GM23338 (cell line): ENCODE results near the gene DCHS1. TPM values are rescaled to one million over a fixed set of nuclear protein-coding genes. Genes with fewer than 3 reads are reported as not detected.

Experiments used
- ATAC-seq: fragments of 200-7000 bp; cut with Tn5 transposase; 3 replicates; pipeline ENCODE4 v1.9.1; 2020
- DNase-seq: peaks from one replicate; pipeline ENCODE4 v3.0.0-alpha.2; 2015; ENCODE audit warnings: low spot score
- H2AFZ ChIP-seq: fragments of 200-600 bp; sonication (generic); 2 replicates; pipeline ENCODE4 v1.8.0; 2016; ENCODE audit warnings: antibody characterized with exemption, mild to moderate bottlenecking, moderate library complexity
- H3F3A ChIP-seq: fragments of 200-600 bp; sonication (generic); replicated peaks from 2 replicates; pipeline ENCODE4 v1.8.0; 2017; ENCODE audit warnings: antibody characterized with exemption, mixed run types, low read depth
- H3K27ac ChIP-seq: fragments of 200-600 bp; sonication (generic); 2 replicates; pipeline ENCODE4 v1.6.1; 2016; ENCODE audit warnings: low read depth
- H3K27me3 ChIP-seq: fragments of 200-600 bp; sonication (generic); 2 replicates; pipeline ENCODE4 v1.8.0; 2016; ENCODE audit warnings: mild to moderate bottlenecking, mixed run types, moderate library complexity; ENCODE audit not compliant: insufficient read depth
- H3K36me3 ChIP-seq: fragments of 200-600 bp; sonication (generic); 2 replicates; pipeline ENCODE4 v1.8.0; 2016; ENCODE audit warnings: mild to moderate bottlenecking; ENCODE audit not compliant: insufficient read depth
- H3K4me1 ChIP-seq: fragments of 200-600 bp; sonication (generic); 2 replicates; pipeline ENCODE4 v1.8.0; 2016; ENCODE audit warnings: mild to moderate bottlenecking, moderate library complexity; ENCODE audit not compliant: insufficient read depth
- H3K4me2 ChIP-seq: fragments of 200-600 bp; sonication (generic); 2 replicates; pipeline ENCODE4 v1.7.1; 2017; ENCODE audit warnings: mixed run types
- H3K4me3 ChIP-seq: fragments of 200-600 bp; sonication (generic); 2 replicates; pipeline ENCODE4 v1.6.1; 2016; ENCODE audit warnings: mixed run types
- H3K79me2 ChIP-seq: fragments of 200-600 bp; sonication (generic); replicated peaks from 2 replicates; pipeline ENCODE4 v1.8.0; 2017; ENCODE audit warnings: mild to moderate bottlenecking; ENCODE audit not compliant: insufficient read depth
- H3K9me2 ChIP-seq: fragments of 200-600 bp; sonication (generic); 2 replicates; pipeline ENCODE4 v1.8.0; 2017; ENCODE audit not compliant: insufficient read depth
- H4K20me1 ChIP-seq: fragments of 200-600 bp; sonication (generic); replicated peaks from 2 replicates; pipeline ENCODE4 v1.8.0; 2017; ENCODE audit warnings: mild to moderate bottlenecking; ENCODE audit not compliant: insufficient read depth
- H3K27ac Mint-ChIP-seq: 2 replicates; pipeline ENCODE4 v1.8.0; 2020; ENCODE audit warnings: inconsistent platforms, mild to moderate bottlenecking, moderate library complexity, mixed read lengths
- H3K27me3 Mint-ChIP-seq: 3 replicates; pipeline ENCODE4 v1.8.0; 2022; ENCODE audit warnings: low read depth, mild to moderate bottlenecking, moderate library complexity, mixed read lengths, inconsistent platforms; ENCODE audit not compliant: insufficient read depth, poor library complexity
- H3K36me3 Mint-ChIP-seq: 3 replicates; pipeline ENCODE4 v1.8.0; 2021; ENCODE audit warnings: low read depth, mild to moderate bottlenecking, inconsistent platforms, moderate library complexity, mixed read lengths
- H3K4me1 Mint-ChIP-seq: 3 replicates; pipeline ENCODE4 v1.8.0; 2020; ENCODE audit warnings: mild to moderate bottlenecking, inconsistent platforms, mixed read lengths
- H3K4me3 Mint-ChIP-seq: 3 replicates; pipeline ENCODE4 v1.8.0; 2021; ENCODE audit warnings: moderate library complexity, mild to moderate bottlenecking, inconsistent platforms, mixed read lengths
- H3K9me3 Mint-ChIP-seq: 3 replicates; pipeline ENCODE4 v1.8.0; 2020; ENCODE audit warnings: moderate library complexity, mild to moderate bottlenecking, inconsistent platforms, mixed read lengths
- CREB1 ChIP-seq: fragments of 250-450 bp; sonication (Bioruptor Pico); IDR thresholded peaks from 2 replicates; pipeline ENCODE4 v1.5.0; 2020; ENCODE audit warnings: low read depth, mild to moderate bottlenecking, moderate library complexity
- EZH2phosphoT487 ChIP-seq: fragments of 200-600 bp; sonication (generic); IDR thresholded peaks from one replicate; pipeline ENCODE4 v1.8.1; 2018; ENCODE audit warnings: antibody characterized with exemption; ENCODE audit not compliant: unreplicated experiment
- JUNB ChIP-seq: IDR thresholded peaks from one replicate; pipeline ENCODE4 v1.6.1; 2016; ENCODE audit warnings: antibody characterized with exemption; ENCODE audit not compliant: unreplicated experiment
- NANOG ChIP-seq: IDR thresholded peaks from 2 replicates; pipeline ENCODE4 v1.6.1; 2016; ENCODE audit warnings: antibody characterized with exemption, borderline replicate concordance
- POLR2AphosphoS5 ChIP-seq: IDR thresholded peaks from 2 replicates; pipeline ENCODE4 v1.6.1; 2016; ENCODE audit warnings: antibody characterized with exemption, low read depth
- REST ChIP-seq: IDR thresholded peaks from one replicate; pipeline ENCODE4 v1.6.1; 2018; ENCODE audit warnings: antibody characterized with exemption; ENCODE audit not compliant: unreplicated experiment
- STAT1 ChIP-seq: IDR thresholded peaks from one replicate; pipeline ENCODE4 v1.6.1; 2016; ENCODE audit warnings: antibody characterized with exemption; ENCODE audit not compliant: unreplicated experiment
- ZNF331 ChIP-seq: fragments of 250-450 bp; sonication (Bioruptor Pico); IDR thresholded peaks from 2 replicates; pipeline ENCODE4 v1.5.0; 2020; ENCODE audit warnings: low read depth, mild to moderate bottlenecking, moderate library complexity
- polyA plus RNA-seq: library from polyadenylated mRNA; unstranded; fragments of >200 nt; fragmentation: Nextera tagmentation; extraction: Ambion mirVana; gene quantifications from 2 replicates; pipeline ENCODE4 v1.2.1, GENCODE V29; 2016
- total RNA-seq: library from RNA; depleted of rRNA; stranded (reverse); fragments of >200 nt; shearing (Covaris generic); gene quantifications from 2 replicates; pipeline ENCODE4 v1.2.3, GENCODE V29; 2014
- TF ChIP-seq, protein P1 (sequence below), 2 experiments: fragments of 200-600 bp in 1 of 2; sonication (generic) in 1 of 2; conservative IDR thresholded peaks; 2 replicates each; pipeline versions ENCODE4 v1.5.1 to v1.6.1; 2016 to 2017; ENCODE audit warnings: antibody characterized with exemption in 2 of 2, low read depth in 2 of 2, mild to moderate bottlenecking in 2 of 2, moderate library complexity in 1 of 2
- TF ChIP-seq, protein P2 (sequence below): fragments of 250-450 bp; sonication (Bioruptor Pico); IDR thresholded peaks from 2 replicates; pipeline ENCODE4 v1.5.0; 2020; ENCODE audit warnings: mild to moderate bottlenecking, moderate library complexity

DCHS1 gene
- total and polyA plus RNA-seq, 2 experiments from 2014 or later: 2.3 to 20.7 TPM

- TF ChIP-seq REST: no peak
- TF ChIP-seq, protein P1, sequence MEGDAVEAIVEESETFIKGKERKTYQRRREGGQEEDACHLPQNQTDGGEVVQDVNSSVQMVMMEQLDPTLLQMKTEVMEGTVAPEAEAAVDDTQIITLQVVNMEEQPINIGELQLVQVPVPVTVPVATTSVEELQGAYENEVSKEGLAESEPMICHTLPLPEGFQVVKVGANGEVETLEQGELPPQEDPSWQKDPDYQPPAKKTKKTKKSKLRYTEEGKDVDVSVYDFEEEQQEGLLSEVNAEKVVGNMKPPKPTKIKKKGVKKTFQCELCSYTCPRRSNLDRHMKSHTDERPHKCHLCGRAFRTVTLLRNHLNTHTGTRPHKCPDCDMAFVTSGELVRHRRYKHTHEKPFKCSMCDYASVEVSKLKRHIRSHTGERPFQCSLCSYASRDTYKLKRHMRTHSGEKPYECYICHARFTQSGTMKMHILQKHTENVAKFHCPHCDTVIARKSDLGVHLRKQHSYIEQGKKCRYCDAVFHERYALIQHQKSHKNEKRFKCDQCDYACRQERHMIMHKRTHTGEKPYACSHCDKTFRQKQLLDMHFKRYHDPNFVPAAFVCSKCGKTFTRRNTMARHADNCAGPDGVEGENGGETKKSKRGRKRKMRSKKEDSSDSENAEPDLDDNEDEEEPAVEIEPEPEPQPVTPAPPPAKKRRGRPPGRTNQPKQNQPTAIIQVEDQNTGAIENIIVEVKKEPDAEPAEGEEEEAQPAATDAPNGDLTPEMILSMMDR (conservative IDR thresholded peaks at IDR 0.05; ENCODE audit: low read depth in 2 of 2): no peak
Observed at GRCh38 chr11:6602096-6602940, 53.3 kb downstream of the DCHS1 start (continued).

DNA sequence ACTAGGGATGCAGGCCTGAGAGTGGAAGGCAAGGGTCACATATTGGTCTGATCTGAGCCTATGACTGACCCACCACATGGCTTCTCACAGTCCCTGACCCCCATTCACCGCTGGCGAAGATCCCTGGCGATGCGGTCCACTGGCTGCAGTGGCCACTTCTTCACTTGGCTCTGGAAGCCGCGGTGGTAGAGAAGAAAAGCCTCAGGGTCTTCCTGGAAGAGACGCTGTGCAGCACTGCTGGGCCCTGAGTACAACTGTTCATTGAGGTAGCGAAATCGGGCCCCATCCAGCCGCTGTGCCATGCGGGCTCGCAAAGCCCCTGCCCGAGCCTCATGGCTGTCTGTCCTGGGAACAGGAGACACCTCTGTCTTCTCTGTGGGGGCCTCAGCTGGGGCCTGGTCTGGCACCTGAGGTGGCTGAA, 54.6 kb downstream of the DCHS1 start:
- Histone ChIP-seq H2AFZ (no peak overlapping the region), H3K4me2 (no peak overlapping the region), H4K20me1 (no peaks in the 10 kb centered on the region; the same call in 1 of the 2 replicates), H3F3A (peaks cover 6% of the 10 kb centered on the region; the same call in 1 of the 2 replicates), H3K4me3 (no peak overlapping the region), H3K27me3 (no peaks in the 10 kb centered on the region), H3K9me2 (no peaks in the 10 kb centered on the region), H3K79me2 (peaks cover 39% of the 10 kb centered on the region), H3K27ac (no peak overlapping the region), H3K36me3 (peaks cover 6% of the 10 kb centered on the region; the same call in 1 of the 2 replicates), H3K4me1 (peaks cover 9% of the 10 kb centered on the region)
- DNase-seq (no peak), ATAC-seq (no peak)
- peaks cover 7% of the 10 kb centered on the region; the same call in 2 of the 3 replicates for H3K4me1 Mint-ChIP-seq
- no peaks in the 10 kb centered on the region for H3K27me3 Mint-ChIP-seq
- no peaks in the 10 kb centered on the region for H3K9me3 Mint-ChIP-seq
- H3K27ac Mint-ChIP-seq: no peak overlapping the region
- peaks cover 19% of the 10 kb centered on the region for H3K36me3 Mint-ChIP-seq
- H3K4me3 Mint-ChIP-seq: no peak overlapping the region
- TF ChIP-seq ZNF331 (CRISPR knock-in tag) (no peak), POLR2AphosphoS5 (no peak), EZH2phosphoT487 (no peak), CREB1 (CRISPR knock-in tag) (no peak), JUNB (no peak), NANOG (no peak), STAT1 (no peak)
- TF ChIP-seq, protein P2, sequence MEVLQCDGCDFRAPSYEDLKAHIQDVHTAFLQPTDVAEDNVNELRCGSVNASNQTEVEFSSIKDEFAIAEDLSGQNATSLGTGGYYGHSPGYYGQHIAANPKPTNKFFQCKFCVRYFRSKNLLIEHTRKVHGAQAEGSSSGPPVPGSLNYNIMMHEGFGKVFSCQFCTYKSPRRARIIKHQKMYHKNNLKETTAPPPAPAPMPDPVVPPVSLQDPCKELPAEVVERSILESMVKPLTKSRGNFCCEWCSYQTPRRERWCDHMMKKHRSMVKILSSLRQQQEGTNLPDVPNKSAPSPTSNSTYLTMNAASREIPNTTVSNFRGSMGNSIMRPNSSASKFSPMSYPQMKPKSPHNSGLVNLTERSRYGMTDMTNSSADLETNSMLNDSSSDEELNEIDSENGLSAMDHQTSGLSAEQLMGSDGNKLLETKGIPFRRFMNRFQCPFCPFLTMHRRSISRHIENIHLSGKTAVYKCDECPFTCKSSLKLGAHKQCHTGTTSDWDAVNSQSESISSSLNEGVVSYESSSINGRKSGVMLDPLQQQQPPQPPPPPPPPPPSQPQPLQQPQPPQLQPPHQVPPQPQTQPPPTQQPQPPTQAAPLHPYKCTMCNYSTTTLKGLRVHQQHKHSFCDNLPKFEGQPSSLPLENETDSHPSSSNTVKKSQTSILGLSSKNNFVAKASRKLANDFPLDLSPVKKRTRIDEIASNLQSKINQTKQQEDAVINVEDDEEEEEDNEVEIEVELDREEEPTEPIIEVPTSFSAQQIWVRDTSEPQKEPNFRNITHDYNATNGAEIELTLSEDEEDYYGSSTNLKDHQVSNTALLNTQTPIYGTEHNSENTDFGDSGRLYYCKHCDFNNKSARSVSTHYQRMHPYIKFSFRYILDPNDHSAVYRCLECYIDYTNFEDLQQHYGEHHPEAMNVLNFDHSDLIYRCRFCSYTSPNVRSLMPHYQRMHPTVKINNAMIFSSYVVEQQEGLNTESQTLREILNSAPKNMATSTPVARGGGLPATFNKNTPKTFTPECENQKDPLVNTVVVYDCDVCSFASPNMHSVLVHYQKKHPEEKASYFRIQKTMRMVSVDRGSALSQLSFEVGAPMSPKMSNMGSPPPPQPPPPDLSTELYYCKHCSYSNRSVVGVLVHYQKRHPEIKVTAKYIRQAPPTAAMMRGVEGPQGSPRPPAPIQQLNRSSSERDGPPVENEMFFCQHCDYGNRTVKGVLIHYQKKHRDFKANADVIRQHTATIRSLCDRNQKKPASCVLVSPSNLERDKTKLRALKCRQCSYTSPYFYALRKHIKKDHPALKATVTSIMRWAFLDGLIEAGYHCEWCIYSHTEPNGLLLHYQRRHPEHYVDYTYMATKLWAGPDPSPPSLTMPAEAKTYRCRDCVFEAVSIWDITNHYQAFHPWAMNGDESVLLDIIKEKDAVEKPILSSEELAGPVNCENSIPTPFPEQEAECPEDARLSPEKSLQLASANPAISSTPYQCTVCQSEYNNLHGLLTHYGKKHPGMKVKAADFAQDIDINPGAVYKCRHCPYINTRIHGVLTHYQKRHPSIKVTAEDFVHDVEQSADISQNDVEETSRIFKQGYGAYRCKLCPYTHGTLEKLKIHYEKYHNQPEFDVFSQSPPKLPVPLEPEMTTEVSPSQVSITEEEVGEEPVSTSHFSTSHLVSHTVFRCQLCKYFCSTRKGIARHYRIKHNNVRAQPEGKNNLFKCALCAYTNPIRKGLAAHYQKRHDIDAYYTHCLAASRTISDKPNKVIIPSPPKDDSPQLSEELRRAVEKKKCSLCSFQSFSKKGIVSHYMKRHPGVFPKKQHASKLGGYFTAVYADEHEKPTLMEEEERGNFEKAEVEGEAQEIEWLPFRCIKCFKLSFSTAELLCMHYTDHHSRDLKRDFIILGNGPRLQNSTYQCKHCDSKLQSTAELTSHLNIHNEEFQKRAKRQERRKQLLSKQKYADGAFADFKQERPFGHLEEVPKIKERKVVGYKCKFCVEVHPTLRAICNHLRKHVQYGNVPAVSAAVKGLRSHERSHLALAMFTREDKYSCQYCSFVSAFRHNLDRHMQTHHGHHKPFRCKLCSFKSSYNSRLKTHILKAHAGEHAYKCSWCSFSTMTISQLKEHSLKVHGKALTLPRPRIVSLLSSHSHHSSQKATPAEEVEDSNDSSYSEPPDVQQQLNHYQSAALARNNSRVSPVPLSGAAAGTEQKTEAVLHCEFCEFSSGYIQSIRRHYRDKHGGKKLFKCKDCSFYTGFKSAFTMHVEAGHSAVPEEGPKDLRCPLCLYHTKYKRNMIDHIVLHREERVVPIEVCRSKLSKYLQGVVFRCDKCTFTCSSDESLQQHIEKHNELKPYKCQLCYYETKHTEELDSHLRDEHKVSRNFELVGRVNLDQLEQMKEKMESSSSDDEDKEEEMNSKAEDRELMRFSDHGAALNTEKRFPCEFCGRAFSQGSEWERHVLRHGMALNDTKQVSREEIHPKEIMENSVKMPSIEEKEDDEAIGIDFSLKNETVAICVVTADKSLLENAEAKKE: no peak
- TF ChIP-seq, protein P1 (conservative IDR thresholded peaks at IDR 0.05; ENCODE audit: low read depth in 2 of 2): no peak
